AG09309 (cell line): ENCODE results near the gene ADGRD1.

Experiments used
- DNase-seq: peaks from one replicate; pipeline ENCODE4 v3.0.0-alpha.2; 2010; ENCODE audit warnings: low read depth
- H3K4me3 ChIP-seq: 2 replicates; pipeline ENCODE4 v1.5.1; 2011; ENCODE audit warnings: mild to moderate bottlenecking, low read depth, low read length, moderate library complexity; ENCODE audit not compliant: control insufficient read depth
- CTCF ChIP-seq: IDR thresholded peaks from 2 replicates; pipeline ENCODE4 v1.5.1; 2011; ENCODE audit warnings: mild to moderate bottlenecking, low read depth, low read length, inconsistent platforms; ENCODE audit not compliant: insufficient read depth, control insufficient read depth; ENCODE audit errors: missing control alignments

The ADGRD1 gene

DNA sequence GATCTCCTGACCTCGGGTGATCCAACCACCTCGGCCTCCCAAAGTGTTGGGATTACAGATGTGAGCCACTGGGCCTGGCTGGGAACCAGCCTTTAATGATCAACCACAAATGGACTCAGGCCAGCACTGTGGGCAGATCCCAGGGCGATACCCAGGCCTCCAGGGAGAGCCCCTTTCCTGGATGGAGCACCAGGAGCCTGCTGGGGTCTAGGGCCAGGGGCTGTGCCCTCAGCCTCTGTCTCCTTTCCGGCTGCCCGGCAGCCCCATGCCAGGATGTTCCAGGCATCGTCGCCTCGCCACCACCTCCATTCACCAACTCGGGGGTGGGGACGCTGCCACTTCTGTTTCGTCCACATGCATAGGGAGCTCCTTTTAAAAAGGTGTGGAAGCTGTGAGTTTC, 2.3 kb downstream of the ADGRD1 start:
- TF ChIP-seq CTCF = no peak
- no peak overlapping the region for H3K4me3 ChIP-seq
- no peak for DNase-seq

- TF ChIP-seq CTCF = no peak
Measured at GRCh38 chr12:130956456-130957303, 3.0 kb downstream of the ADGRD1 start.

GRCh38 chr12:130957304-130957621, 3.6 kb downstream of the ADGRD1 start:
- no peak for TF ChIP-seq CTCF
- H3K4me3 ChIP-seq = no peak overlapping the region
- DNase-seq = no peak

More at GRCh38 chr12:130956456-130957303, 3.0 kb downstream of the ADGRD1 start:
- DNase-seq = no peak
- H3K4me3 ChIP-seq = no peak overlapping the region

DNA sequence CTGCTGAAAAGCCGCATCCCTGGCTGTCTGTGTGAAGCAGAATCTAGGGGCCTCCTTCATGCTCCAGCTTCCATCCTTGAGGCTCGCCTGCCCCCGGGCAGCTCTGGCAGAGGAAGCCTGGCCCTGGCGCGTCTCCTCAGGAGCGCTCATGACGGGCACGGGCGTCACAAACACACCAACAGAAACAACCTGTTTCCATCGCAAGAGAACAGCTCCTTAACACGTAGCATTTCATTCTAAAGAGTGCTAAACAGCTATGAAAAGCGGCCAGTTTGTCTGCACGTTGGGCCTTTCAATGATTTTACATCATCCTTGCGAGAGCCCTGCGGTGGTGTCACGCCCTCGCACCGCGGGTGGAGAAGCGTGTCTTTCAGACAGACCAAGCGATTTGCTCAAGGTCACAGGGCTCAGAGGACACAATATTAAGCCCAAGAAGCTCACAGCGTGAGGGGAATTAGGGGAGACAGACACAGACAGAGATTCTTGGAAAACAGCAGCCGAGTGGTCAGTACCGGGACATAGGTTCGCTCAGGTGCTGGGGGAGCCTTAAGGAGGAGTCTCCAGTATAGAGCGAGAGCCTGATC, 4.9 kb downstream of the ADGRD1 start:
- DNase-seq = no peak
- H3K4me3 ChIP-seq = no peak overlapping the region
- no peak for TF ChIP-seq CTCF

DNA sequence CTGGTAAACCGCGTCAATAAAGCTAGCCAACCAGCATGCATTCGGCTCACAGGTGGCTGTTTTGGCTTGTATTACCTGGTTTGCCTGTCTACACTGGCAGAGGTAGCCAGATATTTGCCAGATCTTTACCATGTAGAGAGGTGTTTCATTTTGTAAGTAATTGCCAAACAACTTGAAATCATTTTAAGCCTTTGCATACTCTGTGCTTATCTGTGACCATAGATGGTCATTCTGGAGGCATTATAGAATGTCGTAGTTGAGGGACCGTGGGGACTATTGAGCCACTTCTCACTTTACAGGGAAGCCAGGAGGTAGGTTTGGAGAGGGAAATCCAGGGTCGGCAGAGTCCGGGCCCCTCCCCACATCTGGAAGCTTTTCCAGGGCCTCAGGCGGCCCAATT, 5.9 kb downstream of the ADGRD1 start:
- TF ChIP-seq CTCF = no peak
- DNase-seq = no peak
- no peak overlapping the region for H3K4me3 ChIP-seq

GRCh38 chr12:130960058-130960457, 6.4 kb downstream of the ADGRD1 start:
- TF ChIP-seq CTCF = no peak
- DNase-seq = no peak
- H3K4me3 ChIP-seq = no peak overlapping the region
